Uterus (tissue), 2 donors: Measurements from ENCODE around the gene KCNC2.

Experiments used
- CTCF ChIP-seq, 4 experiments: fragments of 200-600 bp in 2 of 4; fragments of 450-650 bp in 2 of 4; sonication (generic) in 2 of 4; IDR thresholded peaks; one replicate each; pipeline ENCODE4 v1.5.1; 2016 to 2019; ENCODE audit warnings: antibody characterized with exemption in 4 of 4, mild to moderate bottlenecking in 2 of 4, moderate library complexity in 1 of 4
- POLR2A ChIP-seq, 2 donors: fragments of 450-650 bp; IDR thresholded peaks; one replicate each; pipeline ENCODE4 v1.6.1; 2016; ENCODE audit warnings: antibody characterized with exemption in 2 of 2, mild to moderate bottlenecking in 1 of 2, moderate library complexity in 1 of 2

- no peak for TF ChIP-seq POLR2A (IDR thresholded peaks at IDR 0.05)
- TF ChIP-seq CTCF (IDR thresholded peaks at IDR 0.05), result no peak
Measured at GRCh38 chr12:75172611-75173010, 37.0 kb downstream of the KCNC2 start.
